GM19238 (cell line): ENCODE results near the gene VPS41.

Experiments
- DNase-seq: peaks from one replicate; pipeline ENCODE4 v3.0.0; 2011; ENCODE audit warnings: low spot score; ENCODE audit not compliant: insufficient read length

Gene VPS41

DNA sequence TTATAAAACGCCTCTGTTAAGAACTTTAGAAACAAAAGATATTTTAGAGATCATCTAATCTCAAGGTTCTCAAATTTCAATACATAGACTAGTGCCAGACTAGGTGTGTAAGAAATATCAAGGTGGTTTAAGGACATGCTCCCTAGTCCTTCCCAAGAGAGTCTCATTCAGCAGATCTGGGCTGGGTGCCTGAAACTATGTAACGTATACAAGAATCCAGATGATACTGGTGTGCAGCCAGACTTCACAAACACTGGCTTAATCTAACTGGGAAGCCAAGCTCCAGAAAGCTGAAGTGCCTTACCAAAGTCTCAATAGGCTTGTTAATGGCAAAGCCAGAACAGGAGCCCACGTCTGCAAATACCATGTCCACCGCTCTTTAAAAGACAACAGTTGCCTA, 172.9 kb downstream of the VPS41 start:
- DNase-seq: no peak

DNA sequence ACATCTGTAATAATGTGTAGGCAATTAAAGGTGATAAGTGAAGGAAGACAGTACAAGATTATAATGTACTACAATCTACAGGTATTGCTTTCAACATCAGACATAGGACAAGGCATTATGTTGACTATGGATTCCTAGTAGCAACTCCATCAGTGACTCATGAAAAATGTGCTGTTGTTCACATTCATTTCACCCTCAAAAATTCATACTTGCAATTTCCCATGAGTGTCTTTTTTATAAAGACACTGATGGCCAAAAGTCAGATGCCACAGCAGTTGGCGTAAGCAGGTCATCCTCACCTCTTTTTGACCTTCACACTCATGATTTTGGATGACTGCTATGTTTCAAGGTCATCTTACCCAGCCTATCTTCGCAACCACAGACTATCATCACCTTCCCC, 177.8 kb downstream of the VPS41 start:
- DNase-seq: no peak

DNA sequence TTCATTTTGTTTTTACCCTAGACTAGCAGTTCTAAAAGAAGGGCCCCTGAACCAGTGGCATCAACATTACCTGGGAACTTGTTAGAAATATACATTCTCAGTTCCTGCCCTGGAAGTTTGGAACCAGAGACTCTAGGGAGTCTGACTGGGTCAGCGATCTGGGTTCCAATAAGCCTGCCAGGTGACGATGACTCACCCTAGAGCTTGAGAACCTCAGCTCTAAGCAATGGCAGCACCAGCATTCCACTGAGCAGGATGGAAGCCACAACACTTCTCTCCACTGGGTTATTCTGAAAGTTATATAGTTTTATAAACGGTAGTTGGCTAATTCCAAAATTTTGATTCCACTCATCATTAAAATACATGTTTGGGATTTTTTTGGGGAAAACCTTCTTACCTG, 180.8 kb downstream of the VPS41 start:
- no peak for DNase-seq

DNA sequence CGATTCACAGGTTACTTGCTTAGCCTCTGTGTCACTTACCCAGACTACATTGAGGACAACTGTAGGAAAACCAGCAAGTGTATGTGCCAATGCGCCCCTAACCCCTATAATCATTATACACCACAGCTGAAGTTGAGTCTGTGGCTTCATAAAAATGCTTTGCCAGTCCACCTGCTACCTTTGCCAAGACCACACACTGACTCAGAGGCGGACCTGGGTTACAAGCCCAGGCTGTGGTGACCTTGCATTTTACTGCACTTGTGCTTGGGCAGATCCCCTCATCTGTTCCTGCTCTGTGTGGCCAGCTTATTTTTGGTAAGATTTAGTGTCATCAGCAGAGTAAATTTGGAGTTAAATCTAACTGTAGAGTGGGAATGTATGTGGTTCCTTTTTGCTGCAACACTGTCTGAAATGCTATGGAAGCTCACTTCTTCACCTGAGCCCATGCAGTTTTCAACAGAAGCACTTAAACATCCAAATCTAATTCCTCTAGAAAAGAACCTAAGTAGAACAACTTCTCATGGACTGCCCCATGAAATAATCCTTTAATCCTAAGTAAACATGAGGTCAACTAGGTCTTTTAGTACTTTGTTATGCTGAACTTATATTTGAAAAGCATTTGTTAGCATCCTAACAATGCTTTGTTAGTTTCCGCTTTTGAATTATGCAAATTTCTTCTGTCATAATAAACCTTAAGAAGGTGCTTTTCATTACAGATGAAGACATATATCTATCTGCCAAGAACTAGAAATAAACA, 181.6 kb downstream of the VPS41 start:
- no peak for DNase-seq

DNA sequence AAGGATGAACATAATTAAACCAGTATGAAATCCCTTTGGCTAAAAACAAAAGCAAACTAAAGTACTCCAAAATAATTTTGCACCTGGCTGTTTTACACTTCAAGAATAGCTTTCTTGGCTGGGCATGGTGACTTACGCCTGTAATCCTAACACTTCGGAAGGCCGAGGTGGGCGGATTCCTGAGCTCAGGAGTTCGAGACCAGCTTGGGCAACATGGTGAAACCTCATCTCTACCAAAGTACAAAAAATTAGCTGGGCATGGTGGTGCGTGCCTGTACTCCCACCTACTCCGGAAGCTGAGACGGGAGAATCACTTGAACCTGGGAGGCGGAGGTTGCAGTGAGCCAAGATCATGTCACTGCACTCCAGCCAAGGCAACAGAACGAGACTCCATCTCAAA, 185.7 kb downstream of the VPS41 start:
- no peak for DNase-seq

DNA sequence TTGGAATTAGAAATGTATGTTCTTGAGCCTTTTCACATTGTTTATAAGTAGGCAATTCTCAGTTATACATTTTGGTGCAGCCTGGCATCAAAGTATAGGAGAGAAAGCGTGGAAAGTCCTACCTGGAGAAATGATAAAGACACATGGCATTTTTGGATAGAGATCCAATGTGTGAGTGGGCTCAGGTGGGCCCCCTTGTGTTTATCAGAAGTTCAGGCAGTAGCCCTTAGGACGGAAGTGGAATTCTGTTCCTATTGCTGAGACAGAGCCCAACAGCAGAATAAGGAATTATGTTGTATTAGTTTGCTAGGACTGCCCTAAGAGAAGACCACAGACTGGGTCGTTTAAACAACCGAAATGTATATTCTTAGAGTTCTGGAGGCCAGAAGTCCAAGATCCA, 192.6 kb downstream of the VPS41 start:
- DNase-seq: no peak

DNA sequence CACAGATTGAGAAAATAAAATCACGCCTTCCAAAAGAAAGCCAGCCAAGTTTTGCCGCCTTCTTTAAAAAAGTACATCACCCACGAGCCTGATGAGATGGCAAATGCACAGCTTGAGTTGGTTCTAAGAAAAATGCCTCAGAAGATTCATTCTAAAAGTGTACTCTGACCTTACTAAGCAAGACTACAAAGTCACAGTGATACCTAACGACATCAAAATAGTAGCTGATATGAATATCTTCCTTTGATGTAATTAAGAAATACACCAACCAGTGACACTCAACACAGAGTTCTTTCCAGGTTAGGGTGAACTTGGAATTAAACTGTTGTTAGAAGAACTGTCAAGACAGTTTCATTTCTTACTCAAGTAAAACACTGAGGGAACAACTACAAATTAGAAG, 199.9 kb downstream of the VPS41 start:
- DNase-seq: no peak

DNA sequence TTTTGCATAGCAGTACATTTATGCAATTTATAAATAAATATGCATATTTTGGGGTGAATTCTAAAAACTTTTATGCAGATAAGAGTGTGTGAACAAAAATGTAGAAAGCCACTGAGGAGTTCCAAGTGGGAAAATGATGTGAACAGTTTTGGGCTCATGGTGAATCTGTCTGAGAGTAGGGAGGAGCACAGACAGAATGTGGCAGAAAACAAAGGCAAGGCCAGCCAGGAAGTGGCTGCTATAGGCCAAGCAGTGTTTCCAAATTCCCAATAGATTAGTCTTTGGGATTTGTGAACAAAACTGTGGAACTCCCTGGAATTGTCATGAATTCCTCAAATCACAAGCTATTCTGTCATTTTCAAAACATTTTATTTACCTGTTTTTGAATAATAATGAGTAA, 204.2 kb downstream of the VPS41 start:
- DNase-seq: no peak

DNA sequence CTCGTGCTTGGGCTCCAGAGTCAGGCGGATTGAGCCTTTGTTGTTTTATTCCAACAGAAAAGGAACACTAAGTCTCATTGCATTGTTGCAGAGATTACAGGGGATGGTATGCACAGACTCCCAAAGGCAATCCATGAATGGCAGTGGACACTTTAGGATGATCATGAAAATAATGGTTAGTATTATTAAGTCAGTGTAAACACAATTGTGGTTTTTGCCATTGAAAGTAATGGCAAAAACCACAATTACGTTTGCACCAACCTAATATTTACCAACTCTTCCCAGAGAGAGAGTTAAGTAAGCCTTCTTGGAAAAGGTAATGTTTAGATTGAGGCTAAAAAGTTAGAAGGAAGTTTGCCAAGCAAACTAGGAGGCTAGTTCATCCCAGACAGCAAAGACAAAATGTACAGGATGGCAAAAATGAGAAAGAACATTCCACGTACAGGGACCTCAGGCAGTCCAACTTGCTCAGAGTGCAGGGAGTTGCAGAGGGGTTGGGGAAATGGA, 204.9 kb downstream of the VPS41 start:
- no peak for DNase-seq

DNA sequence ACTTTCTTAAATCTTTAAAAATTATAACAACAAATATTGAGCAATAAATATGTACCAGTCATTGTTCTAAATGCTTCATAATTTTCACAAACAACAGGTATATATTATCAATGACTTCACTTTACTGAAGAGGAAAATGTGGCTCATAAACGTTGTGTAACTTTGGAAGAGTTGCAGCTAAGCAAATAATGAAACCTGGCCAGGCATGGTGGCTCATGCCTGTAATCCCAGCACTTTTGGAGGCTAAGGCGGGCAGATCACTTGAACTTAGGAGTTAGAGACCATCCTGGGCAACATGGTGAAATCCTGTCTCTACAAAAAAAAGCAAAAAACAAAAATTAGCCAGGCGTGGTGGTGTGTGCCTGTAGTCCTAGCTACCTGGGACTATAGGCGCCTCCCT, 205.9 kb downstream of the VPS41 start:
- DNase-seq: no peak

DNA sequence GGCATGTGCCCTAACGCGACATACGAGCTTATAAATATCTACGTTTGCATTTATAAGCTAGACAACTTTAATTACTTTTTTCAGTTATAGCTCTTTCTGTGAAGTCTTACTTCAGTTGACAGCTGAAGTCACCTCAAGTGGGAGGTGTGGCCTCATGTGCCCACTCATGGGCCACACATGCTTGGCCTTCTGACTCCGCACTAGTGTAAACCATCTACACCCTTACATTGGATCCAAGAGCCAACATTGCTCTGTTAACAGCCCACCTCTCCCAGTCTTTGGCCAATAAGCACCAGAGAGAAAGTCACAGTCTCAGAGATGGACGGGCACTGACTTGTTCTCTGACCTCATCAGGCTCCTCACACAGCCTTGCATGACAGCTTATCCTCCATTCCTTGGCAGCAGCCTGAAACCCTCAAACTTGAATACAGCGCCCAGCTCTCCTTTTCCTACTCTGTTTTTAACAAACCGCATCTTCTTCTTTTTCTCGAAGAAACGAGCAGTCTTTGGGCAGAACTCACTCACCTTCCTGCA, 206.9 kb downstream of the VPS41 start:
- no peak for DNase-seq

DNA sequence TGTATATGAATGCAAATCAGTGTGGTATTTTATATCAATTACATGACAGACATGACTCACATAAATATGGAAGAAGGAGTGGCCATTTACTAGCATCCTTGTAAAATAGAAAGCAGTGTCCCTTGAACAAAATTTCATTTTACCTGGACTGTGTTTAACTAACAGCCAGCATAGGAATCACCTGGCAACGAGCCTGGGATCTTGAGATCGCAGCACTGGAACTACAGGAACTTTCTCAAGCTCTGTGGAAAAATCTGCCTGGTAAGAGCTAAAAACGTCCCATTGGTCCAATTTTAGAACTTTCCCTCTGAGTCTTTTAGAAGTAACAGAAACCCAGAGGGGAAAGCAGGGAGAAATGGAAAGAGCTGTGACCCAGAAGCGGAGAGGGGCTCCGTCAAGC, 208.9 kb downstream of the VPS41 start:
- no peak for DNase-seq

DNA sequence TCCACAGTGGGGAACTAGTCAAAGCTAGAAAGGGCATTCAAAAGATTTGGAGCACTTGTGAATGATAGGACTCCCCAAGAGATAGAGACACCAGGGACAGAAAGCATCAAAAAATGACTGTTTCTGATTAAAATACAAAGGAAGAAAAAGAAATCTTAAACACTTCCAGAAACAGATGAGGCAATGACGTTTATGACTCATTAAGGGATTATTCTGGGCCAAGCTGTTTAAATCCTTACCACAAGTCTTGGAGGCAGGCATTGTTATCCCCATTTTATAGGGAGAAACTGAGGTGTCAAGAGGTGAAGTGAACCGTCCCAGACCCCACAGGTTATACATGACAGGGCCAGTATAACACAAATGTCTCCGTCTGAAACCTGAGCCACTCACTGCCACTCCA, 209.5 kb downstream of the VPS41 start:
- DNase-seq: no peak

DNA sequence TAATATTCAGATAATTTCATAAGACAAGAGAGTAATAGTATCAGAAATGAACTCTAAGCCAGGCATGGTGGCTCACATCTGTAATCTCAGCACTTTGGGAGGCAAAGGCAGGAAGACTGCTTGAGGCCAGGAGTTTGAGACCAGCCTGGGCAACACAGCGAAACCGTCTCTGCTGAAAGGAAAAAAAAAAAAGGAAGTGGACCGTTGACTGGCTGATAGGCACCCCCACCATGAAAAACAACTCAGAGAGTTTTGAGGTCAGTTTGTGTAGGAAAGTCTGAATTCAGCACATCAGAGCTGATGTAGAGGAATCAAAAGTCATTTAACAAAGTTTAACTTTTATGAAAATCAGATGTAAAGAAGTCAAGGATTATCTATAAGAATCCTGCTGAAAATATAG, 214.7 kb downstream of the VPS41 start:
- no peak for DNase-seq

DNA sequence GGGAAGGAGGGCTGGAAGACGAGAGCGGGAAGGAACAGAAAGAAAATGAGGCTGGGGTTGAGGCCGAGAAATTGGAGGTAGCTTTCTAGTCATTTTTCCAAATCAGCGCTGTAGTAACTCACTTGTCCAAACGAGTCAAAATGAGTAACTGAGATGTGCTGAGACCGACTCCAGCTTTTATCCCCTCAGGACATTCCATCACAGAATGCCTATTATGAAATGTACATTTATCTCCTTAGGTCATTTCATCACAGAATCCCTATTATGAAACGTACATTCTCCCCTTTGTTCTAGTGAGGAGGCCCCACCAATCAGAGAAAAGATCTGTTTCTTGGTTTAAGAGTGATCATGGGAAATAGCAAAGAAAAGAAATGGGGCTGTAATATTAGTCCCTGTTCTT, 222.1 kb downstream of the VPS41 start:
- DNase-seq: no peak

DNA sequence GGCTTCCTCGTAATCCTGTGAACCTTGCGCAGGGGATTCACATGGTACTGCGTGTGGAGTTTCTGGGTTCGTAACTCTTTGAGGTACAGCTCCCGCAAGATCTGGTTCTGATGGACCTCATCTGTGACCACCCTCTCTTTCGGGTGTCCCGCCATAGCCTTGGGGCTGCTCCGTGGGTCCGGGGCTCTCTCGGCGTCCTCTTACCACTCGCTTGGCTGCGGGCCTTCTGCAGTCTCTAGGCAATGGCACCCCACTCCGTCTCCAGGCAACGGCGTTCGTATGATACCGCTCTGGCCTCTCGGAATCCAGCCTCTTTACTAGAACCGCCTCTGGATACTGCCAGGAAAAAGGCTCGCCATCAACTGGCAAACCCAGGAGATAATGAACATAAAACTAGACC, 223.1 kb downstream of the VPS41 start:
- no peak for DNase-seq

DNA sequence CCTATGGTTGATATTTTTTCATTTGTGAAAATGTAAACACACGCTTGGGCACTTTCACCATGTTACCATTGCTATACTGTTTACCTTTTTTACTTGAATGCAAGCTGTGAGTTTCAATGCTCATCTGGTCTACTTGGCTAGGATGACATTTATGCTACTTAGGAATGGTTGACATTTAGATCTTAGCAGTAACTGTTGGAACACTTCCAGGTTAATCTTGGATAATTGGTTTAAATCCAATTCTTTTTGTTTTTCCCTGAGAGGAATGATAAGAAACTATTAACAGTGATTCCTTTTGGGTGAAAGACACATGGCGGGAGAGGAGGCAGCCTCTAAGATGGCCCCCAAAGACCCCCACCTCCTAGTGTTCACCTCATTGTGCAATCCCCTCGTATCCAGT, 226.4 kb downstream of the VPS41 start:
- DNase-seq: no peak

DNA sequence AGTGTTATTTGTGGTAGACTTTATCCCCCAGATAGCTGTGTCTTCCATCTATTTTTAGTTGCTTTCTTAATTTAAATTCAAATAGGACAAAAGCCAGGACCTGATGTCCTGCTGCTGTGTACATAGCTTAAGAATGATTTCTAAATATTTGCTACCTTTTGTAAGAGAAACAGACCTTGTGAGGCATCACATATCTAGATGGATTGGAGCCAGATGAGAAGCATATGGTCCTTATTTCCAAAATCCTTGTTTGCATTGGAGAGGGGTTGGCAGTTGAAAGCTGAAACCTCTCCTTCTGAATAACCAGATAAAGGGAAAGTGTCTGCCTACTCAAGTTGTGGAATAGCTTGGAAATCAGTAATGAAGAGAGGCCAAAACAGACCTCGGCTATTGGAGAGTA, 227.1 kb downstream of the VPS41 start:
- DNase-seq: no peak

DNA sequence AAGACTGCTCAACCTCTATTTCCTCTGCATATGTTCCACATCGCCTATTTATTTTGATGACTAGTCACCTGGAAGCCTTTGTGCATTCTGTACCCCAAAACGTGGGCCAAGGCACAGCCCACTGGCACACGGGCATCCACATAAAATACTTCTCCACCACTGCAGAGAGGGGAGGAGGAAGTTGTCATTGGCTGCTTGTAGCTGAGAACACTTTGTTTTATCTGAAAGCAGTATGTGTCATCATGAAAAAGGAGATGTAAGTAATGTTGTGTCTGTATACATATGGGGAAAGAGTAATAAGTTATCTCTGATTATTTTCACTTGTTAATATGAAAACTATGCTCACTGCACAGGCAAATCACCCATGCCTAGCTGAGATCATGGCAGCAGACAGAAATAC, 229.6 kb downstream of the VPS41 start:
- DNase-seq: no peak

DNA sequence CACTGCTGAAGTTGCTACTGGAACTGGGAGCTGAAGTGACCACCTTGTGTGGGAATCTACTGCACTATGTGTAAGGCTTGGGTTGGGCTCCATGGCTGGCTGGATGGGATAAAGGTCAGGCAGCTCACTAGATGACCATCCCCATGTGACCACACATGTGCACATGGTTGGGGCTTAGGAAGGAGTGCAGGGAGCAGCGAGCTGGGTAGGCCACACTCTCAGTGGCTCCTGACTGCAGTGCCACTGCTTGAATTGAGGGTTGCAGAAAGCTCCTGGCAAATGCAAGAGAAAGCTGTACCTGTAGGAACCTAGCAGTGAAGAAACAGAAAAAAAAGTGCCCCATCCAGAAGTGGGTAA, 230.3 kb downstream of the VPS41 start:
- no peak for DNase-seq

DNA sequence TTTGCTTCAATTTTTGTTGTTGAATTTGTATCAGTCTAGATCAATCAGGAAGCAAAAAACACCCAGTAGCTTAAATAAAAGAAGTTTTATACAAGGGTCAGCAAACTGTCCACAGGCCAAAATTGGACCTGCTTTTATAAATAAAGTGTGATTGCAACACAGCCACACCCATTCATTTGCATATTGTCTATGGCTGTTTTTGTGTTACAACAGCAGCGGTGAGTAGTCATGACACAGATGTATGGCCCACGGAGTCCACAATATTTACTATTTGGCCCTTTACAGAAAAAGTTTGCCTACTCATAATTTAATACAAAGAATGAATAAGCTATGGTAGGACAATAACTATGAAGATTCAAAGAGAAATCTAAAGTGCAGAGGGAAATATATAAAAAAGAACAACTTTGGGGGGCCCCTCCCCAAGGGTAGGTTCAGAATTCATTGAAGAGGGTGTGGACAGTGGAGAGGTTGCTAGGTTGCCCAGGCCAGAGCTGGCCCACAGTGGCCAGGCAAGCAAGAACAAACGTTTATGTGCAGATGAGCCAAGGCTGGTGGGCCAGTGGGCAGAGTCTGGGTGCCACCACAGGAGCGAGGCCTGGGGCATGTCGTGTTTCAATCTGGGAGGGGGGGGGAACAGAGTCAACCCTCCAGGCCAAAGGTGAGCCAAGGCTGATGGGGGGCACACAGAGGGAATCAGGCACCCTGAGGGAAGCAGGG, 230.9 kb downstream of the VPS41 start:
- DNase-seq: no peak

DNA sequence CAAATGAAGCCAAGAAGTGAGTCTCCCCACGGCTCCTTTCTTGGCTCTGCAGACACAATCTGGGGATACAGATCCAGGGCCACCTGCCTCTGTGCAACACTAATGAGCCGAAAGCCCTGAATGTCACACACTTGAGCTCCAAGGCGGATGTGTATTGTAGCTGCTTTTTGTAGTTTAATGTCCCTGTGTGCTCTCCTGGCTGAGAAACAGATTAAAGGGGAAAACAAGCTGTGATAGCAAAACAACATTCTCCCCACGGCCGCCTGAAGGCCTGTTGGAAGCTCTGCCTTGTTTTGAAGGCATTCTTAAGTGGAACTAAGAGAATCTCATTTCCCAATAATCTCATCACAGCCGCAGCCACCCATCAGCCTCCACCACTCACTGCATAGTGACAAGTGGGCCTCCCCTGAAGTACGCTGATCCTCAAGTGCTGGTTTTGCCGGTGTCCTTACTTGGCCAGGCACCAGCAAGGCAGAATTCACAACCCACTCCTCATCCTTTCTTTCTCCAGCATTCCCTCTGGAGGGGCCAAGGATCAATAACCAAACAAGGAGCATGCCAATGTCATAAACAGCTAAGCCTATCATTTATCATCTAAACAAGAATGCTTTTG, 233.4 kb downstream of the VPS41 start:
- DNase-seq: no peak
